HG03565 (cell line): ENCODE results near the gene SPP1.

Experiments used
- ATAC-seq: cut with Tn5 transposase; IDR thresholded peaks from one replicate; pipeline ENCODE4 v1.9.1; 2021; ENCODE audit warnings: mild to moderate bottlenecking, moderate library complexity; ENCODE audit not compliant: unreplicated experiment

SPP1 gene

GRCh38 chr4:87950936-87951511, 24.5 kb upstream of the SPP1 start:
- no peak for ATAC-seq

GRCh38 chr4:87953826-87954225, 21.7 kb upstream of the SPP1 start:
- no peak for ATAC-seq

GRCh38 chr4:87956501-87956900, 19.0 kb upstream of the SPP1 start:
- ATAC-seq: no peak

- ATAC-seq: no peak
Observed at GRCh38 chr4:87957061-87957460, 18.5 kb upstream of the SPP1 start.

GRCh38 chr4:87961993-87962392, 13.5 kb upstream of the SPP1 start:
- no peak for ATAC-seq

GRCh38 chr4:87962398-87963146, 12.9 kb upstream of the SPP1 start:
- ATAC-seq: no peak

- ATAC-seq: no peak
Observed at GRCh38 chr4:87965501-87965975, 10.0 kb upstream of the SPP1 start.

GRCh38 chr4:87966095-87966496, 9.4 kb upstream of the SPP1 start:
- no peak for ATAC-seq

GRCh38 chr4:87967193-87967592, 8.3 kb upstream of the SPP1 start:
- no peak for ATAC-seq

GRCh38 chr4:87970121-87970520, 5.4 kb upstream of the SPP1 start:
- no peak for ATAC-seq

GRCh38 chr4:87971866-87972265, 3.6 kb upstream of the SPP1 start:
- ATAC-seq: no peak

GRCh38 chr4:87973283-87974169, 2.0 kb upstream of the SPP1 start:
- ATAC-seq: peak; percentile 87

GRCh38 chr4:87974856-87975462, 555 bp upstream of the SPP1 start:
- no peak for ATAC-seq

- ATAC-seq: no peak
Observed at GRCh38 chr4:87977521-87978278, 2.2 kb downstream of the SPP1 start.

GRCh38 chr4:87978681-87979080, 3.2 kb downstream of the SPP1 start:
- ATAC-seq: no peak

- ATAC-seq: no peak
Observed at GRCh38 chr4:87979810-87980209, 4.3 kb downstream of the SPP1 start.

- ATAC-seq: no peak
Observed at GRCh38 chr4:87981486-87981885, 6.0 kb downstream of the SPP1 start.

GRCh38 chr4:87982036-87982435, 6.5 kb downstream of the SPP1 start:
- no peak for ATAC-seq

- ATAC-seq: no peak
Observed at GRCh38 chr4:87982446-87983010, 7.0 kb downstream of the SPP1 start.

GRCh38 chr4:87983996-87984395, 8.5 kb downstream of the SPP1 start:
- no peak for ATAC-seq
